Testis (tissue), 2 donors: ENCODE measurements around the gene DDHD1.

Source experiments
- CTCF ChIP-seq, 3 experiments: fragments of 450-650 bp in 2 of 3; fragments of 200-600 bp in 1 of 3; sonication (generic) in 1 of 3; IDR thresholded peaks; one replicate each; pipeline ENCODE4 v1.5.1; 2016 to 2019; ENCODE audit warnings: antibody characterized with exemption in 3 of 3, mild to moderate bottlenecking in 2 of 3, moderate library complexity in 1 of 3
- POLR2A ChIP-seq: fragments of 450-650 bp; IDR thresholded peaks from one replicate; pipeline ENCODE4 v1.6.1; 2017; ENCODE audit warnings: antibody characterized with exemption, mild to moderate bottlenecking, moderate library complexity

- TF ChIP-seq CTCF (IDR thresholded peaks at IDR 0.05) (no peak), POLR2A (no peak)
Observed at GRCh38 chr14:53156238-53156637, 3.1 kb upstream of the DDHD1 start.
